IMR-90 (cell line): Measurements from ENCODE around the gene PRSS56. TPM values are rescaled to one million over a fixed set of nuclear protein-coding genes. Genes with fewer than 3 reads are reported as not detected.

Experiments
- ATAC-seq: fragments of 200-7000 bp; cut with Tn5 transposase; 2 replicates; pipeline ENCODE4 v1.9.1; 2020; ENCODE audit warnings: low read depth, mild to moderate bottlenecking, moderate library complexity
- BruUV-seq: library from RNA; stranded (reverse); fragments of 400-500 nt; replicated peaks from 2 replicates; lab custom pipeline; 2021; lab: Mats Ljungman, UMichigan
- CTCF ChIA-PET: fragments of 300-600 bp; formaldehyde crosslinking; extraction: SDS; loops from one replicate; lab custom pipeline; 2021; ENCODE audit warnings: antibody characterized with exemption; lab: Yijun Ruan, JAX
- POLR2A ChIA-PET: fragments of 300-600 bp; sonication (Branson Sonifier 250); formaldehyde crosslinking; loops from one replicate; lab custom pipeline; 2022; ENCODE audit warnings: antibody characterized with exemption; ENCODE audit not compliant: unreplicated experiment; lab: Charles Lee
- DNase-seq: peaks from one replicate; pipeline ENCODE4 v3.0.0; 2013
- H2AFZ ChIP-seq: replicated peaks from 2 replicates; pipeline ENCODE3; 2013; ENCODE audit warnings: low read length, mild to moderate bottlenecking; ENCODE audit not compliant: poor library complexity
- H2AK5ac ChIP-seq: 2 replicates; pipeline ENCODE4 v1.6.1; 2013; ENCODE audit warnings: low read depth, low read length, inconsistent platforms
- H2AK9ac ChIP-seq: replicated peaks from 2 replicates; pipeline ENCODE3; 2013; ENCODE audit warnings: mild to moderate bottlenecking, low read depth, low read length, moderate library complexity; ENCODE audit not compliant: poor library complexity
- H2BK120ac ChIP-seq: 2 replicates; pipeline ENCODE4 v1.6.1; 2013; ENCODE audit warnings: low read depth, low read length, inconsistent platforms
- H2BK15ac ChIP-seq: 3 replicates; pipeline ENCODE4 v1.6.1; 2013; ENCODE audit warnings: low read depth, low read length, inconsistent platforms
- H2BK20ac ChIP-seq: 2 replicates; pipeline ENCODE4 v1.6.1; 2013; ENCODE audit warnings: low read depth, mild to moderate bottlenecking, inconsistent platforms, low read length, moderate library complexity
- H2BK5ac ChIP-seq: 2 replicates; pipeline ENCODE4 v1.6.1; 2013; ENCODE audit warnings: mild to moderate bottlenecking, low read depth, low read length, inconsistent platforms; ENCODE audit not compliant: poor library complexity, severe bottlenecking
- H3K14ac ChIP-seq: replicated peaks from 2 replicates; pipeline ENCODE4 v1.6.1; 2013; ENCODE audit warnings: low read depth, low read length, inconsistent platforms
- H3K18ac ChIP-seq: 2 replicates; pipeline ENCODE4 v1.6.1; 2013; ENCODE audit warnings: low read depth, low read length, control low read depth
- H3K23ac ChIP-seq: 2 replicates; pipeline ENCODE4 v1.6.1; 2013; ENCODE audit warnings: low read depth, low read length, inconsistent platforms
- H3K27ac ChIP-seq: 2 replicates; pipeline ENCODE4 v1.5.1; 2013; ENCODE audit warnings: mild to moderate bottlenecking, control low read depth, low read length; ENCODE audit not compliant: insufficient read depth
- H3K27me3 ChIP-seq: 2 replicates; pipeline ENCODE4 v1.6.1; 2013; ENCODE audit warnings: low read length; ENCODE audit not compliant: control insufficient read depth, insufficient read depth
- H3K36me3 ChIP-seq: 2 replicates; pipeline ENCODE4 v1.6.1; 2013; ENCODE audit warnings: low read length, mixed read lengths; ENCODE audit not compliant: control insufficient read depth, insufficient read depth
- H3K4ac ChIP-seq: 2 replicates; pipeline ENCODE4 v1.6.1; 2013; ENCODE audit warnings: low read depth, low read length, inconsistent platforms
- H3K4me1 ChIP-seq: 2 replicates; pipeline ENCODE4 v1.6.1; 2013; ENCODE audit warnings: low read length, mixed read lengths; ENCODE audit not compliant: control insufficient read depth, insufficient read depth
- H3K4me2 ChIP-seq: 2 replicates; pipeline ENCODE4 v1.6.1; 2013; ENCODE audit warnings: low read depth, mild to moderate bottlenecking, control low read depth, low read length, moderate library complexity
- H3K4me3 ChIP-seq: 2 replicates; pipeline ENCODE4 v1.5.1; 2013; ENCODE audit warnings: low read depth, mild to moderate bottlenecking, control low read depth, low read length, moderate library complexity; ENCODE audit not compliant: insufficient read depth
- H3K56ac ChIP-seq: 2 replicates; pipeline ENCODE4 v1.6.1; 2013; ENCODE audit warnings: low read length, inconsistent platforms; ENCODE audit not compliant: insufficient read depth; ENCODE audit errors: extremely low read depth
- H3K79me1 ChIP-seq, 2 experiments: 2 replicates each; pipeline ENCODE4 v1.6.1; 2013; ENCODE audit warnings: low read length in 2 of 2, inconsistent platforms in 1 of 2, low read depth in 1 of 2
- H3K9ac ChIP-seq: 2 replicates; pipeline ENCODE4 v1.6.1; 2013; ENCODE audit warnings: low read depth, low read length, control low read depth
- H3K9me1 ChIP-seq: 2 replicates; pipeline ENCODE4 v1.6.1; 2013; ENCODE audit warnings: low read length, inconsistent platforms; ENCODE audit not compliant: insufficient read depth
- H3K9me3 ChIP-seq: 2 replicates; pipeline ENCODE4 v1.6.1; 2013; ENCODE audit warnings: low read length; ENCODE audit not compliant: control insufficient read depth, insufficient read depth
- H4K20me1 ChIP-seq: 2 replicates; pipeline ENCODE4 v1.6.1; 2013; ENCODE audit warnings: low read length, inconsistent platforms; ENCODE audit not compliant: insufficient read depth
- H4K5ac ChIP-seq: 2 replicates; pipeline ENCODE4 v1.6.1; 2013; ENCODE audit warnings: mild to moderate bottlenecking, low read depth, low read length, control low read depth
- H4K8ac ChIP-seq, 2 experiments: 2 replicates each; pipeline ENCODE4 v1.6.1; 2013; ENCODE audit warnings: low read depth in 2 of 2, low read length in 2 of 2, control low read depth in 1 of 2, inconsistent platforms in 1 of 2
- H4K91ac ChIP-seq: 2 replicates; pipeline ENCODE4 v1.6.1; 2013; ENCODE audit warnings: low read depth, low read length, inconsistent platforms; ENCODE audit not compliant: insufficient read depth
- BHLHE40 ChIP-seq: fragments of 150-350 bp; IDR thresholded peaks from 2 replicates; pipeline ENCODE4 v1.6.1; 2016; ENCODE audit warnings: mild to moderate bottlenecking, low read depth, low read length
- CEBPB ChIP-seq: IDR thresholded peaks from 2 replicates; pipeline ENCODE4 v1.6.1; 2012; ENCODE audit warnings: low read depth, low read length, improper control_type of control experiment
- CHD1 ChIP-seq: IDR thresholded peaks from 2 replicates; pipeline ENCODE4 v1.6.1; 2012; ENCODE audit warnings: low read depth, low read length, improper control_type of control experiment
- CTCF ChIP-seq: conservative IDR thresholded peaks from 2 replicates; pipeline ENCODE4 v1.5.1; 2012; ENCODE audit warnings: mild to moderate bottlenecking, low read depth, low read length, improper control_type of control experiment
- ELK1 ChIP-seq: fragments of 150-350 bp; IDR thresholded peaks from 2 replicates; pipeline ENCODE4 v1.6.1; 2016; ENCODE audit warnings: low read depth, mild to moderate bottlenecking, low read length, moderate library complexity, borderline replicate concordance
- FOS ChIP-seq: fragments of 150-350 bp; IDR thresholded peaks from 2 replicates; pipeline ENCODE4 v1.6.1; 2016; ENCODE audit warnings: low read depth, low read length
- MAFK ChIP-seq: IDR thresholded peaks from 2 replicates; pipeline ENCODE4 v1.6.1; 2012; ENCODE audit warnings: low read depth, low read length, improper control_type of control experiment
- MAZ ChIP-seq: IDR thresholded peaks from 2 replicates; pipeline ENCODE4 v1.6.1; 2012; ENCODE audit warnings: low read depth, mild to moderate bottlenecking, low read length, improper control_type of control experiment, moderate library complexity, borderline replicate concordance
- MXI1 ChIP-seq: IDR thresholded peaks from 2 replicates; pipeline ENCODE4 v1.6.1; 2012; ENCODE audit warnings: low read depth, mild to moderate bottlenecking, low read length, moderate library complexity, borderline replicate concordance
- POLR2A ChIP-seq: IDR thresholded peaks from 2 replicates; pipeline ENCODE4 v1.6.1; 2012; ENCODE audit warnings: mild to moderate bottlenecking, low read depth, low read length
- RAD21 ChIP-seq: IDR thresholded peaks from 2 replicates; pipeline ENCODE4 v1.6.1; 2012; ENCODE audit warnings: low read length, improper control_type of control experiment
- RCOR1 ChIP-seq: IDR thresholded peaks from 2 replicates; pipeline ENCODE4 v1.6.1; 2012; ENCODE audit warnings: mild to moderate bottlenecking, low read length, improper control_type of control experiment; ENCODE audit not compliant: insufficient replicate concordance
- RFX5 ChIP-seq: IDR thresholded peaks from 2 replicates; pipeline ENCODE4 v1.8.0; 2012; ENCODE audit warnings: low read depth, mild to moderate bottlenecking, low read length, moderate library complexity
- SMC3 ChIP-seq: fragments of 150-350 bp; IDR thresholded peaks from 2 replicates; pipeline ENCODE4 v1.6.1; 2016; ENCODE audit warnings: low read depth, mild to moderate bottlenecking, antibody characterized with exemption, low read length, moderate library complexity
- USF2 ChIP-seq: fragments of 150-350 bp; IDR thresholded peaks from 2 replicates; pipeline ENCODE4 v1.6.1; 2017; ENCODE audit warnings: mild to moderate bottlenecking, antibody characterized with exemption, low read length, low read depth
- WGBS, 2 experiments: methylation state at CpG; one replicate each; pipeline versions ENCODE4 v1.1.5 to v1.1.7; 2013; ENCODE audit warnings: missing lambda C conversion rate in 2 of 2; ENCODE audit not compliant: insufficient read length in 1 of 2; ENCODE audit errors: extremely low coverage in 2 of 2; 5-methylcytosine and 5-hydroxymethylcytosine counted together
- dilution Hi-C: fragments of 300-500 bp; cut with HindIII; formaldehyde crosslinking; loops from one replicate; pipeline ENCODE4 v1.14.3; 2018; ENCODE audit warnings: low sequenced_read_pairs; ENCODE audit not compliant: unreplicated experiment
- in situ Hi-C: fragments of 300-500 bp; cut with MboI; formaldehyde crosslinking; loops from 3 replicates; pipeline ENCODE4 v1.14.3; 2019; ENCODE audit warnings: low sequenced_read_pairs, inconsistent platforms, mixed read lengths
- intact Hi-C: fragments of 100-400 bp; cut with micrococcal nuclease; formaldehyde crosslinking; loops from 2 replicates; pipeline ENCODE4 v1.10.0; 2022
- polyA plus RNA-seq, 3 experiments: library from polyadenylated mRNA; depleted of rRNA; stranded (reverse); fragments of >200 nt; gene quantifications; 2 replicates each; pipeline ENCODE4 v1.2.3, GENCODE V29; 2012; ENCODE audit warnings: low replicate concordance in 1 of 3
- total RNA-seq: library from RNA; depleted of rRNA; stranded (reverse); fragments of >200 nt; gene quantifications from 2 replicates; pipeline ENCODE4 v1.2.3, GENCODE V29; 2012

PRSS56 gene
- total and polyA plus RNA-seq, 2 of the 4 experiments (the other 2 are of a cell fraction) = not detected

GRCh38 chr2:232481322-232482140, 38.7 kb upstream of the PRSS56 start:
- H2BK20ac ChIP-seq = no peak overlapping the region
- no peak overlapping the region for H3K9ac ChIP-seq
- no peak overlapping the region for H3K14ac ChIP-seq
- H4K91ac ChIP-seq = no peak overlapping the region
- H3K9me1 ChIP-seq = no peaks in the 10 kb centered on the region
- ChIA-PET CTCF (no interaction called here), POLR2A (no interaction called here)
- H3K27ac ChIP-seq = no peak overlapping the region
- no peaks in the 10 kb centered on the region for H3K79me1 ChIP-seq
- H2AK9ac ChIP-seq = no peak overlapping the region
- no peaks in the 10 kb centered on the region for H3K36me3 ChIP-seq
- H3K4me1 ChIP-seq = no peaks in the 10 kb centered on the region
- intact Hi-C loops = no loop called here
- H3K56ac ChIP-seq = no peak overlapping the region
- H3K27me3 ChIP-seq = peaks cover 51% of the 10 kb centered on the region
- WGBS, 2 experiments = 100% methylated on average over 1 of the region's 29 CpGs; no CpG with 5 or more reads in 1 of the 2 experiments
- DNase-seq (no peak), ATAC-seq (no peak)
- H2BK15ac ChIP-seq = no peak overlapping the region
- no peak overlapping the region for H2BK120ac ChIP-seq
- no peak overlapping the region for H3K18ac ChIP-seq
- no peak overlapping the region for H4K8ac ChIP-seq
- H2AK5ac ChIP-seq = no peak overlapping the region
- in situ Hi-C loops = no loop called here
- H3K4ac ChIP-seq = no peak overlapping the region
- dilution Hi-C loops = no loop called here
- H4K20me1 ChIP-seq = no peaks in the 10 kb centered on the region; the same call in 1 of the 2 replicates
- no peak overlapping the region for H2AFZ ChIP-seq
- H4K5ac ChIP-seq = no peak overlapping the region
- no peak overlapping the region for H3K4me3 ChIP-seq
- no peak overlapping the region for H3K4me2 ChIP-seq
- no peaks in the 10 kb centered on the region for H3K9me3 ChIP-seq
- H3K23ac ChIP-seq = no peak overlapping the region
- no peak overlapping the region for H2BK5ac ChIP-seq
- no TSS peak for BruUV-seq
- TF ChIP-seq CTCF = no peak
- no peak for TF ChIP-seq MXI1
- no peak for TF ChIP-seq CEBPB
- TF ChIP-seq MAZ = no peak
- TF ChIP-seq RFX5 = no peak
- TF ChIP-seq BHLHE40 = no peak
- no peak for TF ChIP-seq CHD1
- TF ChIP-seq ELK1 = no peak
- TF ChIP-seq FOS = no peak
- no peak for TF ChIP-seq SMC3
- TF ChIP-seq MAFK = no peak
- no peak for TF ChIP-seq POLR2A
- TF ChIP-seq USF2 = no peak
- TF ChIP-seq RCOR1 = no peak
- TF ChIP-seq RAD21 = no peak
